ENCODE data around the gene DUSP5.

The DUSP5 gene

GRCh38 chr10:110500515-110500905 lies 2.8 kb downstream of the DUSP5 start:
- Histone ChIP-seq H3K27me3 (ENCODE audit: control insufficient read depth in 1 of 2, insufficient read depth in 2 of 2, low read length in 2 of 2) (peaks cover 2 to 34% of the 10 kb centered on the region in 2 donors), H3K27ac (ENCODE audit: low read depth, low read length) (no peak overlapping the region), H3K4me3 (ENCODE audit: low read depth in 1 of 2, low read length in 2 of 2) (peak overlapping the region; percentile 56 to 59), H3K4me1 (ENCODE audit: control insufficient read depth in 1 of 2, insufficient read depth in 2 of 2, low read length in 2 of 2) (peaks cover 56 to 74% of the 10 kb centered on the region in 2 donors), H3K9ac (ENCODE audit: low read depth in 1 of 2, low read length in 2 of 2) (peak overlapping the region; percentile 36), H3K9me3 (ENCODE audit: control insufficient read depth in 1 of 2, low read length in 2 of 2) (no peaks in the 10 kb centered on the region), H3K36me3 (ENCODE audit: control insufficient read depth in 1 of 2, insufficient read depth in 2 of 2, low read length in 2 of 2) (no peaks in the 10 kb centered on the region)

GRCh38 chr10:110501142-110501937 lies 3.6 kb downstream of the DUSP5 start:
- peaks cover 56 to 70% of the 10 kb centered on the region in 2 donors for H3K4me1 ChIP-seq (ENCODE audit: control insufficient read depth in 1 of 2, insufficient read depth in 2 of 2, low read length in 2 of 2)
- H3K9ac ChIP-seq (ENCODE audit: low read depth in 1 of 2, low read length in 2 of 2): peak overlapping the region; percentile 36
- peak overlapping the region; percentile 56 to 59 for H3K4me3 ChIP-seq (ENCODE audit: low read depth in 1 of 2, low read length in 2 of 2)

GRCh38 chr10:110502072-110502845 lies 4.6 kb downstream of the DUSP5 start:
- peak overlapping the region in 1 of 2 donors; percentile 7 for H3K9ac ChIP-seq (ENCODE audit: low read depth in 1 of 2, low read length in 2 of 2)

More at GRCh38 chr10:110501142-110501937, 3.6 kb downstream of the DUSP5 start:
- peaks cover 0 to 34% of the 10 kb centered on the region in 2 donors for H3K27me3 ChIP-seq (ENCODE audit: control insufficient read depth in 1 of 2, insufficient read depth in 2 of 2, low read length in 2 of 2)
- no peaks in the 10 kb centered on the region for H3K36me3 ChIP-seq (ENCODE audit: control insufficient read depth in 1 of 2, insufficient read depth in 2 of 2, low read length in 2 of 2)
- no peaks in the 10 kb centered on the region for H3K9me3 ChIP-seq (ENCODE audit: control insufficient read depth in 1 of 2, low read length in 2 of 2)
- H3K27ac ChIP-seq (ENCODE audit: low read depth, low read length): peak overlapping the region; percentile 59

GRCh38 chr10:110502851-110503301 lies 5.2 kb downstream of the DUSP5 start:
- H3K4me1 ChIP-seq (ENCODE audit: control insufficient read depth in 1 of 2, insufficient read depth in 2 of 2, low read length in 2 of 2): peaks cover 56 to 65% of the 10 kb centered on the region in 2 donors
- H3K36me3 ChIP-seq (ENCODE audit: control insufficient read depth in 1 of 2, insufficient read depth in 2 of 2, low read length in 2 of 2): peaks cover 0 to 7% of the 10 kb centered on the region in 2 donors
- H3K4me3 ChIP-seq (ENCODE audit: low read depth in 1 of 2, low read length in 2 of 2): peak overlapping the region; percentile 17 to 28
- H3K9ac ChIP-seq (ENCODE audit: low read depth in 1 of 2, low read length in 2 of 2): peak overlapping the region in 1 of 2 donors; percentile 7
- peak overlapping the region; percentile 48 for H3K27ac ChIP-seq (ENCODE audit: low read depth, low read length)
- H3K27me3 ChIP-seq (ENCODE audit: control insufficient read depth in 1 of 2, insufficient read depth in 2 of 2, low read length in 2 of 2): peaks cover 0 to 30% of the 10 kb centered on the region in 2 donors
- H3K9me3 ChIP-seq (ENCODE audit: control insufficient read depth in 1 of 2, low read length in 2 of 2): no peaks in the 10 kb centered on the region

More at GRCh38 chr10:110502072-110502845, 4.6 kb downstream of the DUSP5 start:
- Histone ChIP-seq H3K27ac (ENCODE audit: low read depth, low read length) (peak overlapping the region; percentile 27), H3K27me3 (ENCODE audit: control insufficient read depth in 1 of 2, insufficient read depth in 2 of 2, low read length in 2 of 2) (peaks cover 0 to 30% of the 10 kb centered on the region in 2 donors), H3K36me3 (ENCODE audit: control insufficient read depth in 1 of 2, insufficient read depth in 2 of 2, low read length in 2 of 2) (peaks cover 0 to under 1% of the 10 kb centered on the region in 2 donors), H3K4me3 (ENCODE audit: low read depth in 1 of 2, low read length in 2 of 2) (peak overlapping the region; percentile 23 to 28), H3K9me3 (ENCODE audit: control insufficient read depth in 1 of 2, low read length in 2 of 2) (no peaks in the 10 kb centered on the region), H3K4me1 (ENCODE audit: control insufficient read depth in 1 of 2, insufficient read depth in 2 of 2, low read length in 2 of 2) (peaks cover 56 to 65% of the 10 kb centered on the region in 2 donors)

- Histone ChIP-seq H3K27me3 (ENCODE audit: control insufficient read depth in 1 of 2, insufficient read depth in 2 of 2, low read length in 2 of 2) (peaks cover 0 to 27% of the 10 kb centered on the region in 2 donors), H3K27ac (ENCODE audit: low read depth, low read length) (peak overlapping the region; percentile 50), H3K9me3 (ENCODE audit: control insufficient read depth in 1 of 2, low read length in 2 of 2) (no peaks in the 10 kb centered on the region), H3K4me3 (ENCODE audit: low read depth in 1 of 2, low read length in 2 of 2) (peak overlapping the region in 1 of 2 donors; percentile 7), H3K9ac (ENCODE audit: low read depth in 1 of 2, low read length in 2 of 2) (peak overlapping the region; percentile 20 to 27), H3K36me3 (ENCODE audit: control insufficient read depth in 1 of 2, insufficient read depth in 2 of 2, low read length in 2 of 2) (peaks cover 0 to 13% of the 10 kb centered on the region in 2 donors), H3K4me1 (ENCODE audit: control insufficient read depth in 1 of 2, insufficient read depth in 2 of 2, low read length in 2 of 2) (peaks cover 56 to 61% of the 10 kb centered on the region in 2 donors)
These were observed 5.9 kb downstream of the DUSP5 start for GRCh38 chr10:110503528-110504110.

- Histone ChIP-seq H3K9ac (ENCODE audit: low read depth in 1 of 2, low read length in 2 of 2) (peak overlapping the region; percentile 20 to 27), H3K4me3 (ENCODE audit: low read depth in 1 of 2, low read length in 2 of 2) (peak overlapping the region; percentile 1 to 10), H3K36me3 (ENCODE audit: control insufficient read depth in 1 of 2, insufficient read depth in 2 of 2, low read length in 2 of 2) (peaks cover 0 to 16% of the 10 kb centered on the region in 2 donors), H3K27me3 (ENCODE audit: control insufficient read depth in 1 of 2, insufficient read depth in 2 of 2, low read length in 2 of 2) (peaks cover 0 to 21% of the 10 kb centered on the region in 2 donors), H3K9me3 (ENCODE audit: control insufficient read depth in 1 of 2, low read length in 2 of 2) (no peaks in the 10 kb centered on the region), H3K4me1 (ENCODE audit: control insufficient read depth in 1 of 2, insufficient read depth in 2 of 2, low read length in 2 of 2) (peaks cover 55 to 56% of the 10 kb centered on the region in 2 donors), H3K27ac (ENCODE audit: low read depth, low read length) (peak overlapping the region; percentile 50)
These were observed 6.5 kb downstream of the DUSP5 start for GRCh38 chr10:110504111-110504735.

- peaks cover 46 to 53% of the 10 kb centered on the region in 2 donors for H3K4me1 ChIP-seq (ENCODE audit: control insufficient read depth in 1 of 2, insufficient read depth in 2 of 2, low read length in 2 of 2)
- peaks cover 0 to 11% of the 10 kb centered on the region in 2 donors for H3K27me3 ChIP-seq (ENCODE audit: control insufficient read depth in 1 of 2, insufficient read depth in 2 of 2, low read length in 2 of 2)
- no peak overlapping the region for H3K27ac ChIP-seq (ENCODE audit: low read depth, low read length)
- peak overlapping the region in 1 of 2 donors; percentile 9 for H3K4me3 ChIP-seq (ENCODE audit: low read depth in 1 of 2, low read length in 2 of 2)
- peaks cover 0 to 25% of the 10 kb centered on the region in 2 donors for H3K36me3 ChIP-seq (ENCODE audit: control insufficient read depth in 1 of 2, insufficient read depth in 2 of 2, low read length in 2 of 2)
- no peak overlapping the region for H3K9ac ChIP-seq (ENCODE audit: low read depth in 1 of 2, low read length in 2 of 2)
- no peaks in the 10 kb centered on the region for H3K9me3 ChIP-seq (ENCODE audit: control insufficient read depth in 1 of 2, low read length in 2 of 2)
These were observed 7.5 kb downstream of the DUSP5 start for GRCh38 chr10:110505130-110505770.

- H3K9me3 ChIP-seq (ENCODE audit: control insufficient read depth in 1 of 2, low read length in 2 of 2): no peaks in the 10 kb centered on the region
- no peak overlapping the region for H3K27ac ChIP-seq (ENCODE audit: low read depth, low read length)
These were observed 8.7 kb downstream of the DUSP5 start for GRCh38 chr10:110506448-110506847.

GRCh38 chr10:110507346-110507745 lies 9.6 kb downstream of the DUSP5 start:
- Histone ChIP-seq H3K4me3 (ENCODE audit: low read depth in 1 of 2, low read length in 2 of 2) (no peak overlapping the region), H3K9ac (ENCODE audit: low read depth in 1 of 2, low read length in 2 of 2) (no peak overlapping the region), H3K27ac (ENCODE audit: low read depth, low read length) (no peak overlapping the region), H3K4me1 (ENCODE audit: control insufficient read depth in 1 of 2, insufficient read depth in 2 of 2, low read length in 2 of 2) (peaks cover 30 to 34% of the 10 kb centered on the region in 2 donors), H3K9me3 (ENCODE audit: control insufficient read depth in 1 of 2, low read length in 2 of 2) (no peaks in the 10 kb centered on the region), H3K27me3 (ENCODE audit: control insufficient read depth in 1 of 2, insufficient read depth in 2 of 2, low read length in 2 of 2) (no peaks in the 10 kb centered on the region), H3K36me3 (ENCODE audit: control insufficient read depth in 1 of 2, insufficient read depth in 2 of 2, low read length in 2 of 2) (peaks cover 0 to 44% of the 10 kb centered on the region in 2 donors)

More at GRCh38 chr10:110506448-110506847, 8.7 kb downstream of the DUSP5 start:
- no peak overlapping the region for H3K9ac ChIP-seq (ENCODE audit: low read depth in 1 of 2, low read length in 2 of 2)
- peaks cover 0 to 37% of the 10 kb centered on the region in 2 donors for H3K36me3 ChIP-seq (ENCODE audit: control insufficient read depth in 1 of 2, insufficient read depth in 2 of 2, low read length in 2 of 2)
- H3K4me1 ChIP-seq (ENCODE audit: control insufficient read depth in 1 of 2, insufficient read depth in 2 of 2, low read length in 2 of 2): peaks cover 39 to 43% of the 10 kb centered on the region in 2 donors
- H3K4me3 ChIP-seq (ENCODE audit: low read depth in 1 of 2, low read length in 2 of 2): no peak overlapping the region
- H3K27me3 ChIP-seq (ENCODE audit: control insufficient read depth in 1 of 2, insufficient read depth in 2 of 2, low read length in 2 of 2): no peaks in the 10 kb centered on the region
